ENCODE data around the gene SNX27.
"Not testable (repeated sequence)": the region's sequence is repeated elsewhere in the genome, so short reads cannot be mapped to it uniquely, and the experiment has no call there.

DNA sequence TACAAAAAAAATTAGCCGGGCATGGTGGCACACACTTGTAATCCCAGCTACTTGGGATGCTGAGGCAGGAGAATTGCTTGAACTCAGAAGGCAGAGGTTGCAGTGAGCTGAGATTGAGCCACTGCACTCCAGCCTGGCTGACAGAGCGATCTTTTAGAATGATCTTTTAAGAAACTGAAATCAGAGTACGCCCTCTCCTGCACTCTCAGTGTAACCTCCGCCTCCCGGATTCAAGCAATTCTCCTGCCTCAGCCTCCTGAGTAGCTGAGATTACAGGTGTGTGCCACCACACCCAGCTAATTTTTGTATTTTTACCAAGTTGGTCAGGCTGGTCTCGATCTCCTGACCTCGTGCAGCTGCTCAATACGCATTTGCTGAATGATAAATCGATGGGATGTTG is 122.1 kb downstream of the SNX27 start:
- TF ChIP-seq MAX (CRISPR knock-in tag; IDR thresholded peaks at IDR 0.05); CTCF (IDR thresholded peaks at IDR 0.05); IRF2 (CRISPR knock-in tag; IDR thresholded peaks at IDR 0.05; ENCODE audit: borderline replicate concordance, low read depth); TCF7 (CRISPR knock-in tag; IDR thresholded peaks at IDR 0.05; ENCODE audit: low read depth); CREM (CRISPR knock-in tag; IDR thresholded peaks at IDR 0.05); ZNF512 (CRISPR knock-in tag; IDR thresholded peaks at IDR 0.05; ENCODE audit: borderline replicate concordance): not testable (repeated sequence)
- TF ChIP-seq, protein P1, sequence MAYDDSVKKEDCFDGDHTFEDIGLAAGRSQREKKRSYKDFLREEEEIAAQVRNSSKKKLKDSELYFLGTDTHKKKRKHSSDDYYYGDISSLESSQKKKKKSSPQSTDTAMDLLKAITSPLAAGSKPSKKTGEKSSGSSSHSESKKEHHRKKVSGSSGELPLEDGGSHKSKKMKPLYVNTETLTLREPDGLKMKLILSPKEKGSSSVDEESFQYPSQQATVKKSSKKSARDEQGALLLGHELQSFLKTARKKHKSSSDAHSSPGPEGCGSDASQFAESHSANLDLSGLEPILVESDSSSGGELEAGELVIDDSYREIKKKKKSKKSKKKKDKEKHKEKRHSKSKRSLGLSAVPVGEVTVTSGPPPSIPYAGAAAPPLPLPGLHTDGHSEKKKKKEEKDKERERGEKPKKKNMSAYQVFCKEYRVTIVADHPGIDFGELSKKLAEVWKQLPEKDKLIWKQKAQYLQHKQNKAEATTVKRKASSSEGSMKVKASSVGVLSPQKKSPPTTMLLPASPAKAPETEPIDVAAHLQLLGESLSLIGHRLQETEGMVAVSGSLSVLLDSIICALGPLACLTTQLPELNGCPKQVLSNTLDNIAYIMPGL (CRISPR knock-in tag; IDR thresholded peaks at IDR 0.05) = not testable (repeated sequence)

Data from WTC11 (cell line).